K562 (cell line): Measurements from ENCODE around the gene SULT1A3. TPM values are rescaled to one million over a fixed set of nuclear protein-coding genes. Genes with fewer than 3 reads are reported as not detected.

Experiments
- LEF1 ChIP-seq: fragments of 450-650 bp; IDR thresholded peaks from 2 replicates; pipeline ENCODE4 v1.6.1; 2016; ENCODE audit warnings: mild to moderate bottlenecking
- MBD1 ChIP-seq: fragments of 250-450 bp; sonication (Bioruptor Pico); IDR thresholded peaks from 2 replicates; pipeline ENCODE4 v1.8.0; 2022; ENCODE audit warnings: inconsistent platforms
- ZNF175 ChIP-seq: fragments of 200-800 bp; sonication (Bioruptor generic); IDR thresholded peaks from 2 replicates; pipeline ENCODE4 v1.6.1; 2016; ENCODE audit warnings: low read depth, mild to moderate bottlenecking, missing genetic modification characterization, missing compliant biosample characterization
- ZNF830 ChIP-seq: fragments of 250-450 bp; sonication (Bioruptor Pico); IDR thresholded peaks from 2 replicates; pipeline ENCODE4 v1.5.0; 2021; ENCODE audit warnings: mild to moderate bottlenecking
- polyA plus RNA-seq, 8 experiments: library from polyadenylated mRNA; depleted of rRNA in 4 of 8; stranded (reverse) in 5 of 8; unstranded in 3 of 8; fragments of >200 nt; fragmentation: Nextera tagmentation in 2 of 8; fragmentation: Illumina TruSeq in 1 of 8; extraction: Ambion mirVana in 2 of 8; extraction: Trizol in 1 of 8; gene quantifications; 2 replicates each; pipeline versions ENCODE4 v1.2.1 to v1.2.3, GENCODE V29; 2011 to 2014; ENCODE audit warnings: inconsistent platforms in 1 of 8, missing spikeins in 1 of 8
- total RNA-seq, 7 experiments: library from RNA; depleted of rRNA in 6 of 7; stranded (reverse); fragments of >200 nt in 6 of 7; fragmentation: Illumina TruSeq in 2 of 7; extraction: Trizol in 2 of 7; gene quantifications; 2 replicates each; pipeline versions ENCODE4 v1.2.1 to v1.2.3, GENCODE V29; 2011 to 2021; ENCODE audit warnings: low replicate concordance in 1 of 7
- TF ChIP-seq, protein P1 (sequence below): fragments of 450-650 bp; IDR thresholded peaks from 2 replicates; pipeline ENCODE4 v1.6.1; 2017; ENCODE audit warnings: antibody characterized with exemption, mild to moderate bottlenecking
- TF ChIP-seq, protein P2 (sequence below): fragments of 250-450 bp; sonication (Bioruptor Pico); IDR thresholded peaks from 2 replicates; pipeline ENCODE4 v1.8.0; 2022; ENCODE audit warnings: moderate library complexity, mild to moderate bottlenecking, inconsistent platforms
- TF ChIP-seq, protein P3 (sequence below): fragments of 250-450 bp; sonication (Bioruptor Pico); IDR thresholded peaks from 2 replicates; pipeline ENCODE4 v1.5.1; 2021; ENCODE audit warnings: mild to moderate bottlenecking

Gene SULT1A3
- total and polyA plus RNA-seq, 9 of the 15 experiments (the other 6 are each of a cell fraction or from before 2014, with no cell fraction given), result 2.4 to 18.0 (median 7.3) TPM

DNA sequence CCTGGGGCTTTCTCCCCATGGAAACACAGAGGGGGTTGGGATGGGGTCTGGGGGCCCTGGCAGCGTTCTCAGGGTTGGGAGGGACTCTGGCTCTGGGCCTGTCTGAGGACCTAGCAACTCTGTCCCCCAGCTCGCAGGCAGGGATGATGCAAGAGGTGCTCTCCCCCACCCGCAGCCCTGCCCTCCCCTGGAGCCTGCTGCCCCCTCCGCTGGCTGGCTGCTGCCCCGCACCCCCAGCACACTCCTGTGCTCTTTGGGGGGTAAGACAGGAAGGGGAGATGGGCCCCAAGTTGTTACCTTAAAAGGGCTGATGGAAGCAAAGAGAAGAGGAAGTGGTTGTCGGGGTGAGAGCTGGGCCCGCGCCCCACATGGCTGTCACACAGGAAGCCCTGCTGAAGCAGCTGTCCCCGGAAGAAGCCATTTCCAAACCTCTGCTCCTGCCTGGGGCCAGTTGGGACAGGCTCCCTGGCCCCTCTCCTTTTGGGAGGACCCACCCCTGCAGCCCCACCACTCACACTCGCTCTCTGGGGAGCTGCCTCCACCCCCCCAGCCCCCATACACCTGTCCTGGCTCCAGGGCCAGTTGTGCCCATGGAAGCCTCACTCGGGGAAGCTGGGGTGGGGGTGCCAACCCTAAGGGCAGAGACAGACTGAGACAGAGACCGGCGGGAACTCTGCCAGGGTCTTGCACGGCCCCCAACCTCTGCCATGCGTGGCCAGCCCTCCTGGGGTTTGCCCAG, 13.2 kb upstream of the SULT1A3 start (continued):
- TF ChIP-seq ZNF175 (CRISPR knock-in tag) (0 out of 2 replicates have a peak, but pooled peaks have one; percentile 74), MBD1 (no peak), ZNF830 (no peak), LEF1 (no peak)
- TF ChIP-seq, protein P1, sequence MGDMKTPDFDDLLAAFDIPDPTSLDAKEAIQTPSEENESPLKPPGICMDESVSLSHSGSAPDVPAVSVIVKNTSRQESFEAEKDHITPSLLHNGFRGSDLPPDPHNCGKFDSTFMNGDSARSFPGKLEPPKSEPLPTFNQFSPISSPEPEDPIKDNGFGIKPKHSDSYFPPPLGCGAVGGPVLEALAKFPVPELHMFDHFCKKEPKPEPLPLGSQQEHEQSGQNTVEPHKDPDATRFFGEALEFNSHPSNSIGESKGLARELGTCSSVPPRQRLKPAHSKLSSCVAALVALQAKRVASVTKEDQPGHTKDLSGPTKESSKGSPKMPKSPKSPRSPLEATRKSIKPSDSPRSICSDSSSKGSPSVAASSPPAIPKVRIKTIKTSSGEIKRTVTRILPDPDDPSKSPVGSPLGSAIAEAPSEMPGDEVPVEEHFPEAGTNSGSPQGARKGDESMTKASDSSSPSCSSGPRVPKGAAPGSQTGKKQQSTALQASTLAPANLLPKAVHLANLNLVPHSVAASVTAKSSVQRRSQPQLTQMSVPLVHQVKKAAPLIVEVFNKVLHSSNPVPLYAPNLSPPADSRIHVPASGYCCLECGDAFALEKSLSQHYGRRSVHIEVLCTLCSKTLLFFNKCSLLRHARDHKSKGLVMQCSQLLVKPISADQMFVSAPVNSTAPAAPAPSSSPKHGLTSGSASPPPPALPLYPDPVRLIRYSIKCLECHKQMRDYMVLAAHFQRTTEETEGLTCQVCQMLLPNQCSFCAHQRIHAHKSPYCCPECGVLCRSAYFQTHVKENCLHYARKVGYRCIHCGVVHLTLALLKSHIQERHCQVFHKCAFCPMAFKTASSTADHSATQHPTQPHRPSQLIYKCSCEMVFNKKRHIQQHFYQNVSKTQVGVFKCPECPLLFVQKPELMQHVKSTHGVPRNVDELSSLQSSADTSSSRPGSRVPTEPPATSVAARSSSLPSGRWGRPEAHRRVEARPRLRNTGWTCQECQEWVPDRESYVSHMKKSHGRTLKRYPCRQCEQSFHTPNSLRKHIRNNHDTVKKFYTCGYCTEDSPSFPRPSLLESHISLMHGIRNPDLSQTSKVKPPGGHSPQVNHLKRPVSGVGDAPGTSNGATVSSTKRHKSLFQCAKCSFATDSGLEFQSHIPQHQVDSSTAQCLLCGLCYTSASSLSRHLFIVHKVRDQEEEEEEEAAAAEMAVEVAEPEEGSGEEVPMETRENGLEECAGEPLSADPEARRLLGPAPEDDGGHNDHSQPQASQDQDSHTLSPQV, result peak; percentile 52; the same call in 1 of the 2 replicates
- TF ChIP-seq, protein P2, sequence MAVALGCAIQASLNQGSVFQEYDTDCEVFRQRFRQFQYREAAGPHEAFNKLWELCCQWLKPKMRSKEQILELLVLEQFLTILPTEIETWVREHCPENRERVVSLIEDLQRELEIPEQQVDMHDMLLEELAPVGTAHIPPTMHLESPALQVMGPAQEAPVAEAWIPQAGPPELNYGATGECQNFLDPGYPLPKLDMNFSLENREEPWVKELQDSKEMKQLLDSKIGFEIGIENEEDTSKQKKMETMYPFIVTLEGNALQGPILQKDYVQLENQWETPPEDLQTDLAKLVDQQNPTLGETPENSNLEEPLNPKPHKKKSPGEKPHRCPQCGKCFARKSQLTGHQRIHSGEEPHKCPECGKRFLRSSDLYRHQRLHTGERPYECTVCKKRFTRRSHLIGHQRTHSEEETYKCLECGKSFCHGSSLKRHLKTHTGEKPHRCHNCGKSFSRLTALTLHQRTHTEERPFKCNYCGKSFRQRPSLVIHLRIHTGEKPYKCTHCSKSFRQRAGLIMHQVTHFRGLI (CRISPR knock-in tag), result peak; percentile 41; the same call in 1 of the 2 replicates
- TF ChIP-seq, protein P3, sequence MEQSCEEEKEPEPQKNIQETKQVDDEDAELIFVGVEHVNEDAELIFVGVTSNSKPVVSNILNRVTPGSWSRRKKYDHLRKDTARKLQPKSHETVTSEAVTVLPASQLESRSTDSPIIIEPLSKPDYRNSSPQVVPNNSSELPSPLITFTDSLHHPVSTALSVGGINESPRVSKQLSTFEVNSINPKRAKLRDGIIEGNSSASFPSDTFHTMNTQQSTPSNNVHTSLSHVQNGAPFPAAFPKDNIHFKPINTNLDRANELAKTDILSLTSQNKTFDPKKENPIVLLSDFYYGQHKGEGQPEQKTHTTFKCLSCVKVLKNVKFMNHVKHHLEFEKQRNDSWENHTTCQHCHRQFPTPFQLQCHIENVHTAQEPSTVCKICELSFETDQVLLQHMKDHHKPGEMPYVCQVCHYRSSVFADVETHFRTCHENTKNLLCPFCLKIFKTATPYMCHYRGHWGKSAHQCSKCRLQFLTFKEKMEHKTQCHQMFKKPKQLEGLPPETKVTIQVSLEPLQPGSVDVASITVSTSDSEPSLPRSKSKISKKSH (CRISPR knock-in tag), result no peak
